ENCODE measurements around the gene POLR3B.
"Not testable (repeated sequence)": the region's sequence is repeated elsewhere in the genome, so short reads cannot be mapped to it uniquely, and the experiment has no call there.

POLR3B gene

DNA sequence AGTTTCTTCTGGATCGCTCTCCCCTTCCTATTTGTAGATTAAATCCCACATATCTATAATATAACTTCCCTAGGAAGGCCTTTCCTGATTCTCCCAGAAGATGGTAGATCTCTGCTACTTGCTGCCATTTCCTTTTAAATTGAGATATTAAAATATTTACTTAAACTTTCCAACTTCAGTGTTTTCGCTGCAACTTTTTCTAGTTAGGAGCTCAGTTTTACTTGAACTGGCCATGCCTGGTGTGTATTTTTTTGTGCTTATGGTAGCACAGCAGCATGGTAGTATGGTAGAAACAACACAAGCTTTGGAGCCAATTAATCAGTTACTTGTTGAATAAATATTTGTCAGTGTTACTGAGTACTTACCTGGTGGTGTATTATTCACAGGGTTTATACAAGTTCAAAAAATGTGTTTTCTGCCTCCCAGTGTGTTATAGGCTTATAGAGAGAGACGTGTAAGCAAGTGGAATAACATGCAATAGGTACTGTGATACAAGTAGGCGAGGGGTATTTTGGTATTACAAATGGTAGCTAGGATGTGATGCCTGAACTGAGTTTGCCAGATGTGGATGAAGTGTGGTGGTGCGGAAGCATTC is 2.9 kb downstream of the POLR3B start:
- Histone ChIP-seq H3K27me3 (no peaks in the 10 kb centered on the region), H3K9me3 (no peaks in the 10 kb centered on the region), H3K4me3 (no peak overlapping the region), H4K20me1 (no peaks in the 10 kb centered on the region), H3K36me3 (peaks cover 14% of the 10 kb centered on the region; the same call in 1 of the 2 replicates), H3K9ac (no peak overlapping the region), H3K27ac (no peak overlapping the region), H3K4me2 (no peak overlapping the region), H3K4me1 (peaks cover 21% of the 10 kb centered on the region)
- TF ChIP-seq Cebpa-rat (IDR thresholded peaks at IDR 0.05): no peak

DNA sequence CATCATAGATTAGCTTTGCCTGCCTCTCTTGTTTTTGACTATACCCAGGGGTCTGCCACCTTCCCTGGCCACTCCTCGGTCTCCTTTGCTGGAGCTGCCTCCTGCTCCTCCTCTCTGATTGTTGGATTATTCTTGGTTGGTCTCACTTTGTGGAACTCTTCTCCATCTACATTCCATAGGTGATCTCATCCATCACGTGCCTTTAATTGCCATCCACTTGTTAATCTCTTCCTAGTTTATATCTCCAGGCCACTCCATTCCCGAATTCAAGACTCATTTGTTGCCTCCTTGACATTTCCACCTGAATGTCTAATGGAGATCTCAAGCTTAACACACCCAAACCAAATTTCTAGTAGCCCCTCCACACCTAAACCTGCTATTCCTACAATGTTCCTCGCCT is 5.4 kb downstream of the POLR3B start:
- Histone ChIP-seq H3K4me2 (no peak overlapping the region), H3K27me3 (no peaks in the 10 kb centered on the region), H3K4me3 (no peak overlapping the region), H4K20me1 (no peaks in the 10 kb centered on the region), H3K27ac (no peak overlapping the region), H3K4me1 (peaks cover 11% of the 10 kb centered on the region), H3K9ac (no peak overlapping the region), H3K36me3 (peaks cover 14% of the 10 kb centered on the region; the same call in 1 of the 2 replicates), H3K9me3 (no peaks in the 10 kb centered on the region)
- no peak for TF ChIP-seq Cebpa-rat (IDR thresholded peaks at IDR 0.05)

GRCh38 chr12:106364261-106364660 is 6.7 kb downstream of the POLR3B start:
- Histone ChIP-seq H3K27me3 (no peaks in the 10 kb centered on the region), H3K4me1 (peaks cover 2% of the 10 kb centered on the region; the same call in 1 of the 2 replicates), H3K36me3 (peaks cover 16% of the 10 kb centered on the region), H4K20me1 (no peaks in the 10 kb centered on the region), H3K4me3 (no peak overlapping the region), H3K27ac (no peak overlapping the region), H3K9me3 (no peaks in the 10 kb centered on the region), H3K4me2 (no peak overlapping the region), H3K9ac (no peak overlapping the region)
- no peak for TF ChIP-seq Cebpa-rat (IDR thresholded peaks at IDR 0.05)

DNA sequence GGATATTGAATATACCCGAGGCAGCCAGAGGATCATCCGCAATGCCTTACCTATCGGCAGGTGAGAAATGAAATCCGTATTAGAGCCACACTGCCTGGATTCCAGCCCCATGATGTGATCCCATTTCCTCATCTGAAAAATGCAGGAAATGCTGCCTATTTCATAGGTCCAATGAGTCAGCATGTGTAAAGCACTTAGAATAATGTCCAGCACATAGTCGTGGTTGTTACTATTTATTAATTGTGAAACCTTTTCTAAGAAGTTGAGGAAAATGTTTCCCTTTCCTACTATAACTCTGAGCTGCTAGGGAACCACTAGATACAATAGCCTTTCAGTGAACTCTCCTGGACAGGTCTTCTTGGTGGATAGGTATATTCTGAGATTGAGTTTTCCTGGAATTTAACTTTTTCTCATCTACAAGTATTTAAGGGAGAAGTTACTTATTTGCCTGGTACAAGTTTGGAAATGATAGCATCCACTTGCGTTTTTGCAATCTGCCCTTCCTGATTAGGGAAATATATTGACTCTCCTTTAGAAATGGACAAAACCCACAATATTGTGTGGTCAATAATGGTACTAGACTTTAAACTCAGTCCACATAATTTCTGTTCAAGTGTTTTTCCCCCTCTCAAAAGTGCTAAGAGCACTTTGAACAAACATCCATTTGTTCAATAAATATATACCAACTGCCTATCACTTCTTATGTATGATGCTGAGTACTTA is 12.2 kb downstream of the POLR3B start:
- no peaks in the 10 kb centered on the region for H3K4me1 ChIP-seq
- H3K9ac ChIP-seq: no peak overlapping the region
- no peak overlapping the region for H3K4me2 ChIP-seq
- no peaks in the 10 kb centered on the region for H4K20me1 ChIP-seq
- no peaks in the 10 kb centered on the region for H3K27me3 ChIP-seq
- H3K9me3 ChIP-seq: peaks cover 11% of the 10 kb centered on the region; the same call in 1 of the 2 replicates
- H3K27ac ChIP-seq: no peak overlapping the region
- TF ChIP-seq Cebpa-rat (IDR thresholded peaks at IDR 0.05): no peak
- no peak overlapping the region for H3K4me3 ChIP-seq
- peaks cover 39% of the 10 kb centered on the region for H3K36me3 ChIP-seq

DNA sequence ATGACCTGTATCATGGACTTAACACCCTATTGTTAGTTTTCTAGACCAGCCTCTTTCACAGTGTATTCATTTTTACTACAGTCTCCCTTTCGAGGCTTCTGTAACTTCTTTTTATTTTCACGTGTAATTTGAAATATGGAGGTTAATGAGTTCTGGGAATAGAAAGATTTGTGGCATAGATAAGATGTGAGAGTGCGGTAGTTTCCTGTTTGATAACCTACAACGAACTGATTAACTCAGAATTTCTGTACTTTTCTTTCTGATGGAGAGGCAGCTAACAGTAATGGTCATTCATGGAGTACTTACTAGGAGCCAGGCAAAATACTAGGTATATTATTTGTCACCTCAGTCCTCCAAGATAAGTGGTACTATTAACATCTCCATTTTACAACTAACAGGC is 21.2 kb downstream of the POLR3B start:
- H3K27ac ChIP-seq: no peak overlapping the region
- H3K27me3 ChIP-seq: no peaks in the 10 kb centered on the region
- no peak for TF ChIP-seq Cebpa-rat (IDR thresholded peaks at IDR 0.05)
- H3K36me3 ChIP-seq: peaks cover 77% of the 10 kb centered on the region
- H3K4me3 ChIP-seq: no peak overlapping the region
- no peak overlapping the region for H3K4me2 ChIP-seq
- peaks cover 32% of the 10 kb centered on the region for H3K9me3 ChIP-seq
- H3K9ac ChIP-seq: no peak overlapping the region
- no peaks in the 10 kb centered on the region for H3K4me1 ChIP-seq
- no peaks in the 10 kb centered on the region for H4K20me1 ChIP-seq

DNA sequence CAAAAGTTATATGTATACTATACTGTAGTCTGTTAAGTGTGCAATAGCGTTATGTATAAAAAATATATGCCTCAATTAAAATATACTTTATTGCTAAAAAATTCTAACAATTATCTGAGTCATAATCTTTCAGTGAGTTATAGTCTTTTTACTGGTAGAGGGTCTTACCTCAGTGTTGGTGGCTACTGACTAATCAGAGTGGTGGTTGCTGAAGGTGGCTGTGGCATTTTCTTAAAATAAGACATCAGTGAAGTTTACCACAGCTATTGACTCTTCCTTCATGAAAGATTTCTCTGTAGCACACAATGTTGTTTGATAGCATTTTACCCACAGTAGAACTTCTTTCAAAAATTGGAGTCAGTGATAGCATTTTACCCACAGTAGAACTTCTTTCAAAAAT is 23.4 kb downstream of the POLR3B start:
- Histone ChIP-seq H3K27me3 (no peaks in the 10 kb centered on the region), H3K4me3 (no peak overlapping the region), H3K9me3 (peaks cover 29% of the 10 kb centered on the region), H3K4me2 (no peak overlapping the region), H3K4me1 (no peaks in the 10 kb centered on the region), H3K27ac (no peak overlapping the region), H3K9ac (no peak overlapping the region), H3K36me3 (peaks cover 65% of the 10 kb centered on the region), H4K20me1 (no peaks in the 10 kb centered on the region)
- no peak for TF ChIP-seq Cebpa-rat (IDR thresholded peaks at IDR 0.05)

GRCh38 chr12:106381866-106382265 is 24.3 kb downstream of the POLR3B start:
- not testable (repeated sequence) for H3K27me3 ChIP-seq, H3K9ac ChIP-seq, H3K27ac ChIP-seq, H3K4me2 ChIP-seq, H3K4me1 ChIP-seq, H4K20me1 ChIP-seq
- peak overlapping the region; percentile 7; the same call in 1 of the 2 replicates for H3K4me3 ChIP-seq
- H3K9me3 ChIP-seq: peaks cover 29% of the 10 kb centered on the region
- peaks cover 58% of the 10 kb centered on the region for H3K36me3 ChIP-seq

- peaks cover 15% of the 10 kb centered on the region for H3K9me3 ChIP-seq
- no peaks in the 10 kb centered on the region for H3K27me3 ChIP-seq
- peaks cover 9% of the 10 kb centered on the region; the same call in 1 of the 2 replicates for H3K4me1 ChIP-seq
- no peak overlapping the region for H3K4me3 ChIP-seq
- H3K4me2 ChIP-seq: 0 out of 2 replicates have a peak overlapping the region, but pooled peaks have one; percentile 16
- TF ChIP-seq Cebpa-rat (IDR thresholded peaks at IDR 0.05): no peak
- H4K20me1 ChIP-seq: no peaks in the 10 kb centered on the region
- H3K36me3 ChIP-seq: peaks cover 24% of the 10 kb centered on the region
- H3K27ac ChIP-seq: no peak overlapping the region
- no peak overlapping the region for H3K9ac ChIP-seq
These were observed 29.4 kb downstream of the POLR3B start for GRCh38 chr12:106386813-106387535.

DNA sequence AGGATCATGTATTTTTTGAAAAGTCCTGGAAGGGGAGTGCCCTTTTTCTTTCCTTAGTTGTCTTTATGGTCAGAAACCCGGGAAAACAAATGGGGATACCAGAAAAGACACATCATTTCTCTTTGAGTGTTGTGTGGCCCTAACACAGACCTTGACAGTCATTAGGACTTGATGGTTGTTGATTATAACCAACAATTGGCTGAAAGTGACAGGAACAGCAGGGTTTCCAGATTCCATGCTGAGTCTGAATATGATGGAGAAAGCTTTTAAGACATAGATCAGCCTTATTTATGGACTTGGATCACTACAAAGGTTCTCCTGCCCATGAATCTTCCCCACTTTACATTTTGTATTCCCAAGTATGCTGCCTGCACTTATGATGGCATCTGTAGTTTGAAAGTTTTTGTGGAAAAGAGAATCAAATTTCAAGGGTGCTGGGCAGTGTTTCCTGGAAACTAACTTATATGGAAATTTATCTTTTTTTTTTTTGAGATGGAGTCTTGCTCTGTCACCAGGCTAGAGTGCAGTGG is 30.4 kb downstream of the POLR3B start:
- peaks cover 9% of the 10 kb centered on the region; the same call in 1 of the 2 replicates for H3K4me1 ChIP-seq
- H4K20me1 ChIP-seq: no peaks in the 10 kb centered on the region
- no peak overlapping the region for H3K27ac ChIP-seq
- peaks cover 5% of the 10 kb centered on the region for H3K9me3 ChIP-seq
- peaks cover 24% of the 10 kb centered on the region for H3K36me3 ChIP-seq
- no peak overlapping the region for H3K4me3 ChIP-seq
- no peak for TF ChIP-seq Cebpa-rat (IDR thresholded peaks at IDR 0.05)
- no peak overlapping the region for H3K9ac ChIP-seq
- H3K4me2 ChIP-seq: no peak overlapping the region
- no peaks in the 10 kb centered on the region for H3K27me3 ChIP-seq

DNA sequence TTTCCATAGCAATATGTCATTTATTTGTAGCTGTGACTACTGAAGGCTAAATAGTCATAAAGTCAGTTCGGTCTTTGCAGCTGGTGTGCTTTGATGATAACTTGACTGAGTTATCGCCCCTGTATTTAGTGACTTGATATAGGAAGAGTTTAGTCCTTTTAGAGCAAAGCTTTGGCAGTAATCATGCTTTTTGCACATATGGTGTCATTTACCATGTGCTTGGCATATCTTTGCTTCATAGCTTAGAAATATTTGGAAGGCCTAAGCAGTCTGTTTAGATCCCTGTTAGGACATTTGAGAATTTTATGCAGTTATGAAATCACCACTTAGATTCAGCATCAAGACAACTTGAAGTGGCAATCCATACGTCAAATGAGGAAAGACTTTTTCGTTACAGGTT is 31.6 kb downstream of the POLR3B start:
- no peak for TF ChIP-seq Cebpa-rat (IDR thresholded peaks at IDR 0.05)
- Histone ChIP-seq H3K9ac (no peak overlapping the region), H3K27me3 (no peaks in the 10 kb centered on the region), H3K27ac (no peak overlapping the region), H3K4me3 (no peak overlapping the region), H3K36me3 (peaks cover 28% of the 10 kb centered on the region), H3K9me3 (no peaks in the 10 kb centered on the region), H4K20me1 (no peaks in the 10 kb centered on the region), H3K4me2 (no peak overlapping the region), H3K4me1 (peaks cover 9% of the 10 kb centered on the region; the same call in 1 of the 2 replicates)
